IMR-90 (cell line): Measurements from ENCODE around the gene TBC1D4.

ENCODE experiments used
- CEBPB ChIP-seq: IDR thresholded peaks from 2 replicates; pipeline ENCODE4 v1.6.1; 2012; ENCODE audit warnings: low read depth, low read length, improper control_type of control experiment
- MAFK ChIP-seq: IDR thresholded peaks from 2 replicates; pipeline ENCODE4 v1.6.1; 2012; ENCODE audit warnings: low read depth, low read length, improper control_type of control experiment
- MAZ ChIP-seq: IDR thresholded peaks from 2 replicates; pipeline ENCODE4 v1.6.1; 2012; ENCODE audit warnings: low read depth, mild to moderate bottlenecking, low read length, improper control_type of control experiment, moderate library complexity, borderline replicate concordance
- MXI1 ChIP-seq: IDR thresholded peaks from 2 replicates; pipeline ENCODE4 v1.6.1; 2012; ENCODE audit warnings: low read depth, mild to moderate bottlenecking, low read length, moderate library complexity, borderline replicate concordance
- NFE2L2 ChIP-seq: fragments of 150-350 bp; IDR thresholded peaks from 2 replicates; pipeline ENCODE4 v1.6.1; 2016; ENCODE audit warnings: low read depth, mild to moderate bottlenecking, low read length
- POLR2A ChIP-seq: IDR thresholded peaks from 2 replicates; pipeline ENCODE4 v1.6.1; 2012; ENCODE audit warnings: mild to moderate bottlenecking, low read depth, low read length
- RAD21 ChIP-seq: IDR thresholded peaks from 2 replicates; pipeline ENCODE4 v1.6.1; 2012; ENCODE audit warnings: low read length, improper control_type of control experiment
- RCOR1 ChIP-seq: IDR thresholded peaks from 2 replicates; pipeline ENCODE4 v1.6.1; 2012; ENCODE audit warnings: mild to moderate bottlenecking, low read length, improper control_type of control experiment; ENCODE audit not compliant: insufficient replicate concordance
- RFX5 ChIP-seq: IDR thresholded peaks from 2 replicates; pipeline ENCODE4 v1.8.0; 2012; ENCODE audit warnings: low read depth, mild to moderate bottlenecking, low read length, moderate library complexity
- SMC3 ChIP-seq: fragments of 150-350 bp; IDR thresholded peaks from 2 replicates; pipeline ENCODE4 v1.6.1; 2016; ENCODE audit warnings: low read depth, mild to moderate bottlenecking, antibody characterized with exemption, low read length, moderate library complexity
- USF2 ChIP-seq: fragments of 150-350 bp; IDR thresholded peaks from 2 replicates; pipeline ENCODE4 v1.6.1; 2017; ENCODE audit warnings: mild to moderate bottlenecking, antibody characterized with exemption, low read length, low read depth
- TF ChIP-seq, protein P1 (sequence below): conservative IDR thresholded peaks from 2 replicates; pipeline ENCODE4 v1.5.1; 2012; ENCODE audit warnings: mild to moderate bottlenecking, low read depth, low read length, improper control_type of control experiment
- TF ChIP-seq, protein P2 (sequence below): fragments of 150-350 bp; IDR thresholded peaks from 2 replicates; pipeline ENCODE4 v1.6.1; 2016; ENCODE audit warnings: low read depth, mild to moderate bottlenecking, low read length, moderate library complexity, borderline replicate concordance

GRCh38 chr13:75363371-75363770 is 118.6 kb downstream of the TBC1D4 start:
- TF ChIP-seq, protein P1, sequence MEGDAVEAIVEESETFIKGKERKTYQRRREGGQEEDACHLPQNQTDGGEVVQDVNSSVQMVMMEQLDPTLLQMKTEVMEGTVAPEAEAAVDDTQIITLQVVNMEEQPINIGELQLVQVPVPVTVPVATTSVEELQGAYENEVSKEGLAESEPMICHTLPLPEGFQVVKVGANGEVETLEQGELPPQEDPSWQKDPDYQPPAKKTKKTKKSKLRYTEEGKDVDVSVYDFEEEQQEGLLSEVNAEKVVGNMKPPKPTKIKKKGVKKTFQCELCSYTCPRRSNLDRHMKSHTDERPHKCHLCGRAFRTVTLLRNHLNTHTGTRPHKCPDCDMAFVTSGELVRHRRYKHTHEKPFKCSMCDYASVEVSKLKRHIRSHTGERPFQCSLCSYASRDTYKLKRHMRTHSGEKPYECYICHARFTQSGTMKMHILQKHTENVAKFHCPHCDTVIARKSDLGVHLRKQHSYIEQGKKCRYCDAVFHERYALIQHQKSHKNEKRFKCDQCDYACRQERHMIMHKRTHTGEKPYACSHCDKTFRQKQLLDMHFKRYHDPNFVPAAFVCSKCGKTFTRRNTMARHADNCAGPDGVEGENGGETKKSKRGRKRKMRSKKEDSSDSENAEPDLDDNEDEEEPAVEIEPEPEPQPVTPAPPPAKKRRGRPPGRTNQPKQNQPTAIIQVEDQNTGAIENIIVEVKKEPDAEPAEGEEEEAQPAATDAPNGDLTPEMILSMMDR, result no peak
- no peak for TF ChIP-seq POLR2A
- no peak for TF ChIP-seq SMC3
- TF ChIP-seq RAD21, result no peak
- TF ChIP-seq CEBPB, result no peak
- no peak for TF ChIP-seq MAZ
- no peak for TF ChIP-seq USF2
- TF ChIP-seq RCOR1, result no peak
- no peak for TF ChIP-seq MAFK
- TF ChIP-seq MXI1, result no peak
- TF ChIP-seq RFX5, result no peak
- TF ChIP-seq, protein P2, sequence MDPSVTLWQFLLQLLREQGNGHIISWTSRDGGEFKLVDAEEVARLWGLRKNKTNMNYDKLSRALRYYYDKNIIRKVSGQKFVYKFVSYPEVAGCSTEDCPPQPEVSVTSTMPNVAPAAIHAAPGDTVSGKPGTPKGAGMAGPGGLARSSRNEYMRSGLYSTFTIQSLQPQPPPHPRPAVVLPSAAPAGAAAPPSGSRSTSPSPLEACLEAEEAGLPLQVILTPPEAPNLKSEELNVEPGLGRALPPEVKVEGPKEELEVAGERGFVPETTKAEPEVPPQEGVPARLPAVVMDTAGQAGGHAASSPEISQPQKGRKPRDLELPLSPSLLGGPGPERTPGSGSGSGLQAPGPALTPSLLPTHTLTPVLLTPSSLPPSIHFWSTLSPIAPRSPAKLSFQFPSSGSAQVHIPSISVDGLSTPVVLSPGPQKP, result no peak
- TF ChIP-seq NFE2L2, result no peak
